Mesenchymal stem cell (in vitro differentiated cells and primary cell): ENCODE data around the gene F2RL3.

Experiments used
- DNase-seq: peaks from one replicate; pipeline ENCODE4 v3.0.0-alpha.2; 2013
- H2AFZ ChIP-seq: one replicate; pipeline ENCODE4 v1.6.1; 2013; ENCODE audit warnings: low read depth, mild to moderate bottlenecking, control low read depth, inconsistent platforms, low read length, moderate library complexity
- H2AK5ac ChIP-seq: 2 replicates; pipeline ENCODE4 v1.6.1; 2013; ENCODE audit warnings: low read length, moderate library complexity, mild to moderate bottlenecking, inconsistent platforms; ENCODE audit not compliant: severe bottlenecking
- H2BK120ac ChIP-seq: one replicate; pipeline ENCODE4 v1.6.1; 2013; ENCODE audit warnings: low read depth, mild to moderate bottlenecking, inconsistent platforms, low read length, moderate library complexity
- H2BK12ac ChIP-seq, 2 experiments: one replicate each; pipeline ENCODE4 v1.6.1; 2013; ENCODE audit warnings: inconsistent platforms in 2 of 2, low read length in 2 of 2, mild to moderate bottlenecking in 2 of 2, moderate library complexity in 2 of 2, control low read depth in 1 of 2
- H2BK15ac ChIP-seq: one replicate; pipeline ENCODE4 v1.6.1; 2013; ENCODE audit warnings: mild to moderate bottlenecking, low read depth, inconsistent platforms; ENCODE audit not compliant: poor library complexity, severe bottlenecking
- H2BK5ac ChIP-seq: 2 replicates; pipeline ENCODE4 v1.6.1; 2013; ENCODE audit warnings: low read depth, mild to moderate bottlenecking, low read length, control low read depth, inconsistent platforms; ENCODE audit not compliant: poor library complexity, severe bottlenecking
- H3K14ac ChIP-seq, 2 experiments: one replicate each; pipeline ENCODE4 v1.6.1; 2013; ENCODE audit warnings: inconsistent platforms in 2 of 2, low read length in 2 of 2, control low read depth in 1 of 2, mild to moderate bottlenecking in 1 of 2, moderate library complexity in 1 of 2
- H3K18ac ChIP-seq, 2 experiments: one replicate each; pipeline ENCODE4 v1.6.1; 2013; ENCODE audit warnings: inconsistent platforms in 2 of 2, low read length in 2 of 2, control low read depth in 1 of 2, low read depth in 1 of 2, mild to moderate bottlenecking in 1 of 2
- H3K23ac ChIP-seq, 2 experiments: one replicate each; pipeline ENCODE4 v1.6.1; 2013; ENCODE audit warnings: inconsistent platforms in 2 of 2, low read length in 2 of 2, mild to moderate bottlenecking in 2 of 2, moderate library complexity in 2 of 2, control low read depth in 1 of 2
- H3K27ac ChIP-seq: 2 replicates; pipeline ENCODE4 v1.5.1; 2013; ENCODE audit warnings: mild to moderate bottlenecking, moderate library complexity, low read length, control low read depth, inconsistent platforms; ENCODE audit not compliant: poor library complexity, severe bottlenecking
- H3K27me3 ChIP-seq, 2 experiments: 2 replicates each; pipeline versions ENCODE4 v1.6.1 to v1.7.0; 2013; ENCODE audit warnings: low read length in 2 of 2, mild to moderate bottlenecking in 2 of 2, moderate library complexity in 2 of 2, control low read depth in 1 of 2, inconsistent platforms in 1 of 2; ENCODE audit not compliant: control insufficient read depth in 1 of 2, insufficient read depth in 1 of 2
- H3K36me3 ChIP-seq, 2 experiments: 2 replicates each; pipeline versions ENCODE4 v1.6.1 to v1.7.0; 2013; ENCODE audit warnings: low read length in 2 of 2, control low read depth in 1 of 2, inconsistent platforms in 1 of 2, low read depth in 1 of 2, mild to moderate bottlenecking in 1 of 2; ENCODE audit not compliant: insufficient read depth in 2 of 2, control insufficient read depth in 1 of 2
- H3K4ac ChIP-seq, 2 experiments: one replicate each; pipeline ENCODE4 v1.6.1; 2013; ENCODE audit warnings: inconsistent platforms in 2 of 2, low read length in 2 of 2, mild to moderate bottlenecking in 2 of 2, moderate library complexity in 2 of 2, control low read depth in 1 of 2, low read depth in 1 of 2
- H3K4me1 ChIP-seq: 2 replicates; pipeline ENCODE4 v1.6.1; 2013; ENCODE audit warnings: low read depth, low read length, control low read depth; ENCODE audit not compliant: control insufficient read depth, insufficient read depth
- H3K4me2 ChIP-seq: 2 replicates; pipeline ENCODE4 v1.6.1; 2013; ENCODE audit warnings: low read length, mild to moderate bottlenecking, inconsistent platforms; ENCODE audit not compliant: poor library complexity, severe bottlenecking
- H3K4me3 ChIP-seq, 2 experiments: 2 replicates each; pipeline versions ENCODE4 v1.5.1 to v1.7.0; 2013; ENCODE audit warnings: low read length in 2 of 2, mild to moderate bottlenecking in 2 of 2, control low read depth in 1 of 2, low read depth in 1 of 2; ENCODE audit not compliant: insufficient read depth in 1 of 2
- H3K79me1 ChIP-seq: replicated peaks from 2 replicates; pipeline ENCODE4 v1.6.1; 2013; ENCODE audit warnings: mild to moderate bottlenecking, control low read depth, low read length, inconsistent platforms; ENCODE audit not compliant: poor library complexity, severe bottlenecking
- H3K9ac ChIP-seq: 2 replicates; pipeline ENCODE4 v1.7.0; 2013; ENCODE audit warnings: mild to moderate bottlenecking, low read length, moderate library complexity
- H3K9me3 ChIP-seq: 2 replicates; pipeline ENCODE4 v1.7.0; 2013; ENCODE audit warnings: mild to moderate bottlenecking, low read length; ENCODE audit not compliant: control insufficient read depth
- H4K8ac ChIP-seq: one replicate; pipeline ENCODE4 v1.6.1; 2013; ENCODE audit warnings: inconsistent platforms, mild to moderate bottlenecking, low read length, moderate library complexity
- H4K91ac ChIP-seq: one replicate; pipeline ENCODE4 v1.6.1; 2013; ENCODE audit warnings: mild to moderate bottlenecking, low read length, inconsistent platforms
- whole genome bisulfite sequencing: methylation state at CpG from one replicate; pipeline ENCODE4 v1.1.7; 2013; ENCODE audit warnings: mixed read lengths; 5-methylcytosine and 5-hydroxymethylcytosine counted together

Gene F2RL3

DNA sequence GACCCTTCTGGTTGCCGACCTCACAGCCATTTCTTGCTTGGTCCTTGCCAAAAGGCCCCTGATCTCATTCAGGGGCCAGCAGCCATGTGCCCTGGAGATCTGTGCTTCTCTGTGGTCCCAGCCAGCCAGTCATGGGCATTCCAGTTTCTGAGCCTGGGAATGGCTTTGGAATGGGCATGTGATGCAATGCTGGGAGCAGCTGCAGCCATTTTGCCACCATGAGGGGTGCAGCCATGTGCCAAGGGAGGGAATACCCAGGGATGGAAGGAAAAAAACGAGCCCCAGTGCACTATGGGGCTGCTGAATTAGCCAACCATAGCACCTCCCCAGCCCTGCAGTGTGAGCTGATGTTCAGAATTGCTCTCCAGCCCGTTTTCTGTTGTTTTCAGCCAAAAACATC, 26.3 kb downstream of the F2RL3 start:
- Histone ChIP-seq H3K23ac (no peak overlapping the region), H3K4me1 (no peaks in the 10 kb centered on the region), H3K14ac (no peak overlapping the region), H4K8ac (no peak overlapping the region), H3K18ac (no peak overlapping the region), H2AK5ac (no peak overlapping the region), H4K91ac (no peak overlapping the region), H2BK120ac (no peak overlapping the region), H2BK5ac (no peak overlapping the region), H3K79me1 (no peaks in the 10 kb centered on the region), H3K4ac (no peak overlapping the region), H3K4me3 (no peak overlapping the region), H2BK15ac (no peak overlapping the region), H3K9me3 (peaks cover 33% of the 10 kb centered on the region), H3K27me3 (no peaks in the 10 kb centered on the region), H3K27ac (no peak overlapping the region), H3K36me3 (no peaks in the 10 kb centered on the region), H3K9ac (no peak overlapping the region), H2AFZ (no peak overlapping the region), H3K4me2 (no peak overlapping the region), H2BK12ac (no peak overlapping the region)
- no peak for DNase-seq
- WGBS, result 38% methylated on average over 2 of the region's 3 CpGs

DNA sequence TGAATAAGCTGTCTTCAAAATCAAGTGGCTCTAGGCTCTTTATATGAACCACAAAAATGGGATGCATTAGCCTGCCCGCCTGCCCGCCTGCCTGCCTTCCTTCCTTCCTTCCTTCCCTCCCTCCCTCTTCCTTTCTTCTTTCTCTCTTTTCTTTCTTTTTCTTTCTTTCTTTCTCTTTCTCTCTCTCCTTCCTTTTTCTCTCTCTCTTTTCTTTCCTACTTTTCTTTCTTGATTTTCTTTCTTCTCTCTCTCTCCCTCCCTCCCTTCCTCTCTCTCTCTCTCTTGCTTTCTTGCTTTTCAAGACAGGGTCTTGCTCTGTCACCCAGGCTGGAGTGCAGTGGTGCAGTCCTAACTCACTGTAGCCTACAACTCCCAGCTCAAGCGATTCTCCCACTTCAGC, 26.9 kb downstream of the F2RL3 start:
- Histone ChIP-seq H3K79me1 (no peaks in the 10 kb centered on the region), H3K9me3 (peaks cover 33% of the 10 kb centered on the region), H3K4ac (no peak overlapping the region), H3K27me3 (no peaks in the 10 kb centered on the region), H3K14ac (no peak overlapping the region), H3K4me1 (no peaks in the 10 kb centered on the region), H3K36me3 (no peaks in the 10 kb centered on the region), H2BK12ac (no peak overlapping the region), H2BK120ac (no peak overlapping the region), H3K27ac (no peak overlapping the region), H2BK5ac (no peak overlapping the region), H3K9ac (no peak overlapping the region), H4K91ac (no peak overlapping the region), H4K8ac (no peak overlapping the region), H2BK15ac (no peak overlapping the region), H2AK5ac (no peak overlapping the region), H3K4me3 (no peak overlapping the region), H2AFZ (no peak overlapping the region), H3K18ac (no peak overlapping the region), H3K4me2 (no peak overlapping the region), H3K23ac (no peak overlapping the region)
- no peak for DNase-seq
- 80% methylated on average over 3 of the region's 3 CpGs for WGBS

DNA sequence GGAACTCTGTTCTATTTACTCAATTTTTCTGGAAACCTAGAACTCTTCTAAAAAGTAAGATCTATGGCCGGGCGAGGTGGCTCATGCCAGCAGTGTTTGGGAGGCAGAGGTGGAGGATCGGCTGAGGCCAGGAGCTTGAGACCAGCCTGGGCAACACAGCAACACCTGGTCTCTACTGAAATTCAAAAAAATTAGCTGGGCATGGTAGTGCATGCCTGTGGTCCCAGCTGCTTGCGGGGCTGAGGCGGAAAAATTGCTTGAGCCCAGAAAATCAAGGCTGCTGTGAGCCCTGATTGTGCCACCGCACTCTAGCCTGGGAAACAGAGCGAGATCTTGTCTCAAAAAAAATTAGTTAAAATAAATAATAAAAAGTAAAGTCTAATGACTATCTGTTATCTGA, 28.6 kb downstream of the F2RL3 start:
- no peak overlapping the region for H3K4me2 ChIP-seq
- H3K9ac ChIP-seq, result no peak overlapping the region
- H4K91ac ChIP-seq, result no peak overlapping the region
- no peak overlapping the region for H4K8ac ChIP-seq
- no peaks in the 10 kb centered on the region for H3K27me3 ChIP-seq
- H2BK5ac ChIP-seq, result no peak overlapping the region
- no peaks in the 10 kb centered on the region for H3K36me3 ChIP-seq
- no peak overlapping the region for H3K4ac ChIP-seq
- H3K27ac ChIP-seq, result no peak overlapping the region
- no peak overlapping the region for H3K14ac ChIP-seq
- no peak overlapping the region for H2BK120ac ChIP-seq
- H2BK15ac ChIP-seq, result no peak overlapping the region
- H3K9me3 ChIP-seq, result peaks cover 29% of the 10 kb centered on the region
- no peaks in the 10 kb centered on the region for H3K79me1 ChIP-seq
- H3K23ac ChIP-seq, result no peak overlapping the region
- DNase-seq, result no peak
- H2BK12ac ChIP-seq, result no peak overlapping the region
- H2AK5ac ChIP-seq, result no peak overlapping the region
- H3K4me1 ChIP-seq, result peaks cover 2% of the 10 kb centered on the region
- H2AFZ ChIP-seq, result no peak overlapping the region
- H3K4me3 ChIP-seq, result no peak overlapping the region
- H3K18ac ChIP-seq, result no peak overlapping the region
- 82% methylated on average over 5 of the region's 7 CpGs for WGBS

DNA sequence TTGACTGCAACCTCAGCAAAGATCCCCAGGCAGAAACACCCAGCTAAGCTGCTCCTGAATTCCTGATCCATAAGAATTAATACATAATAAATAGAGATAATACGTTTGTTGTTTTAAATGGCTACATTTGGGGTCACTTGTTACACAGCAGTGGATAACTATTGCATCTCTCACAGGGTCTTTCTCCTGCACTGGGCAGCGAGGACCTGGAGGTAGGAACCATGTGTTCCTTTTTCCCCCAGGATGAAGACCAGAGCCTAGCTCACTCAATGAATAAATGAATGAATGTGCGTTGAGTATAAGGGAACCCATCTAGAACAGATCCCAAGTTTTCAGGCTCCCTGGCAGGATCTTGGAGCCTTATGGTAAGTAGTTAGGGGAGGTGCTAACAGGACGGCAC, 30.7 kb downstream of the F2RL3 start:
- no peak overlapping the region for H3K18ac ChIP-seq
- H2AFZ ChIP-seq, result no peak overlapping the region
- no peak overlapping the region for H2BK120ac ChIP-seq
- H2BK15ac ChIP-seq, result no peak overlapping the region
- no peak overlapping the region for H3K14ac ChIP-seq
- H3K4ac ChIP-seq, result no peak overlapping the region
- no peak overlapping the region for H3K23ac ChIP-seq
- H3K4me2 ChIP-seq, result no peak overlapping the region
- 86% methylated on average over 4 of the region's 4 CpGs for WGBS
- no peaks in the 10 kb centered on the region for H3K79me1 ChIP-seq
- H4K8ac ChIP-seq, result no peak overlapping the region
- no peak overlapping the region for H4K91ac ChIP-seq
- H3K27ac ChIP-seq, result no peak overlapping the region
- H3K4me3 ChIP-seq, result no peak overlapping the region
- no peak overlapping the region for H2AK5ac ChIP-seq
- H3K9ac ChIP-seq, result no peak overlapping the region
- peaks cover 12% of the 10 kb centered on the region for H3K9me3 ChIP-seq
- H3K36me3 ChIP-seq, result no peaks in the 10 kb centered on the region
- peaks cover 2% of the 10 kb centered on the region for H3K4me1 ChIP-seq
- H2BK12ac ChIP-seq, result no peak overlapping the region
- no peaks in the 10 kb centered on the region for H3K27me3 ChIP-seq
- no peak overlapping the region for H2BK5ac ChIP-seq
- no peak for DNase-seq
